Endometrium (tissue), 2 donors: Measurements from ENCODE around the gene SKI.

Experiments
- FAIRE-seq: peaks from 2 replicates; lab custom pipeline; 2012; peaks lifted over from hg19 to GRCh38; lab: Jason Lieb, UNC
- donor health status: control.
- donor health status: control.

Gene SKI

GRCh38 chr1:2307972-2308371 lies 79.9 kb downstream of the SKI start:
- no peak for FAIRE-seq

GRCh38 chr1:2308844-2309243 lies 80.7 kb downstream of the SKI start:
- no peak for FAIRE-seq

- FAIRE-seq: no peak
Observed at GRCh38 chr1:2310332-2311183, 82.4 kb downstream of the SKI start.

GRCh38 chr1:2311184-2312032 lies 83.3 kb downstream of the SKI start:
- FAIRE-seq: no peak

- no peak for FAIRE-seq
Observed at GRCh38 chr1:2312160-2312514, 84.0 kb downstream of the SKI start.

GRCh38 chr1:2312515-2313301 lies 84.6 kb downstream of the SKI start:
- no peak for FAIRE-seq

GRCh38 chr1:2313651-2314261 lies 85.6 kb downstream of the SKI start:
- no peak for FAIRE-seq

GRCh38 chr1:2314273-2314802 lies 86.2 kb downstream of the SKI start:
- no peak for FAIRE-seq

GRCh38 chr1:2314803-2315673 lies 86.9 kb downstream of the SKI start:
- FAIRE-seq: no peak

- FAIRE-seq: no peak
Observed at GRCh38 chr1:2315674-2316450, 87.7 kb downstream of the SKI start.

- no peak for FAIRE-seq
Observed at GRCh38 chr1:2316451-2316961, 88.4 kb downstream of the SKI start.

- FAIRE-seq: no peak
Observed at GRCh38 chr1:2317230-2318065, 89.3 kb downstream of the SKI start.

- no peak for FAIRE-seq
Observed at GRCh38 chr1:2318314-2319278, 90.5 kb downstream of the SKI start.

GRCh38 chr1:2319291-2319690 lies 91.2 kb downstream of the SKI start:
- FAIRE-seq: no peak

- FAIRE-seq: no peak
Observed at GRCh38 chr1:2320006-2320405, 91.9 kb downstream of the SKI start.

GRCh38 chr1:2320760-2321667 lies 92.9 kb downstream of the SKI start:
- FAIRE-seq: no peak
